ENCODE results near the gene NAPB.

Gene NAPB

GRCh38 chr20:23403751-23404150 is 17.5 kb downstream of the NAPB start:
- DNase-seq: no peak

- DNase-seq: no peak
These were observed 20.2 kb downstream of the NAPB start for GRCh38 chr20:23401051-23401450.

GRCh38 chr20:23399568-23400241 is 21.6 kb downstream of the NAPB start:
- DNase-seq: peak; percentile 43 to 51

GRCh38 chr20:23397961-23398360 is 23.3 kb downstream of the NAPB start:
- no peak for DNase-seq

- no peak for DNase-seq
These were observed 24.2 kb downstream of the NAPB start for GRCh38 chr20:23396950-23397627.

GRCh38 chr20:23393996-23394775 is 27.1 kb downstream of the NAPB start:
- DNase-seq: no peak

GRCh38 chr20:23391707-23392310 is 29.5 kb downstream of the NAPB start:
- DNase-seq: no peak

GRCh38 chr20:23390091-23390774 is 31.1 kb downstream of the NAPB start:
- no peak for DNase-seq

- DNase-seq: no peak
These were observed 34.2 kb downstream of the NAPB start for GRCh38 chr20:23387118-23387443.

- DNase-seq: no peak
These were observed 34.8 kb downstream of the NAPB start for GRCh38 chr20:23386304-23387117.

GRCh38 chr20:23381876-23382275 is 39.4 kb downstream of the NAPB start:
- DNase-seq: no peak

GRCh38 chr20:23379772-23380171 is 41.5 kb downstream of the NAPB start:
- no peak for DNase-seq

GRCh38 chr20:23375827-23376226 is 45.5 kb downstream of the NAPB start:
- DNase-seq: no peak

GRCh38 chr20:23374441-23374840 is 46.8 kb downstream of the NAPB start:
- DNase-seq: no peak

- no peak for DNase-seq
These were observed 49.8 kb downstream of the NAPB start for GRCh38 chr20:23371496-23371895.

- no peak for DNase-seq
These were observed 50.4 kb downstream of the NAPB start for GRCh38 chr20:23370873-23371272.

GRCh38 chr20:23370274-23370673 is 51.0 kb downstream of the NAPB start:
- no peak for DNase-seq

GRCh38 chr20:23369072-23369823 is 52.0 kb downstream of the NAPB start:
- DNase-seq: no peak

- DNase-seq: no peak
These were observed 52.8 kb downstream of the NAPB start for GRCh38 chr20:23368316-23369071.

- no peak for DNase-seq
These were observed 53.5 kb downstream of the NAPB start for GRCh38 chr20:23367770-23368169.

- no peak for DNase-seq
These were observed 54.9 kb downstream of the NAPB start for GRCh38 chr20:23366384-23366783.

Data from activated T-cell treated with anti-CD3 and anti-CD28 coated beads, Interleukin-2, amount 50 U/mL, for 48 hours (primary cell).